GM21423 (cell line): ENCODE results near the gene CD81.

Source experiments
- ATAC-seq: cut with Tn5 transposase; IDR thresholded peaks from one replicate; pipeline ENCODE4 v1.9.1; 2021; ENCODE audit warnings: mild to moderate bottlenecking, moderate library complexity; ENCODE audit not compliant: unreplicated experiment

Gene CD81

GRCh38 chr11:2417856-2418692, 41.0 kb downstream of the CD81 start:
- ATAC-seq: no peak

GRCh38 chr11:2418693-2419360, 41.7 kb downstream of the CD81 start:
- ATAC-seq: no peak

- ATAC-seq: no peak
Measured at GRCh38 chr11:2419638-2420501, 42.8 kb downstream of the CD81 start.

- ATAC-seq: no peak
Measured at GRCh38 chr11:2420502-2421225, 43.6 kb downstream of the CD81 start.

- no peak for ATAC-seq
Measured at GRCh38 chr11:2421226-2421994, 44.3 kb downstream of the CD81 start.

GRCh38 chr11:2421996-2422395, 44.9 kb downstream of the CD81 start:
- no peak for ATAC-seq

- no peak for ATAC-seq
Measured at GRCh38 chr11:2422461-2423156, 45.5 kb downstream of the CD81 start.

- ATAC-seq: no peak
Measured at GRCh38 chr11:2423157-2424025, 46.3 kb downstream of the CD81 start.

- ATAC-seq: no peak
Measured at GRCh38 chr11:2424811-2425495, 47.8 kb downstream of the CD81 start.

- ATAC-seq: no peak
Measured at GRCh38 chr11:2425506-2425905, 48.4 kb downstream of the CD81 start.

- no peak for ATAC-seq
Measured at GRCh38 chr11:2426221-2426620, 49.1 kb downstream of the CD81 start.

- no peak for ATAC-seq
Measured at GRCh38 chr11:2426826-2427521, 49.9 kb downstream of the CD81 start.

- no peak for ATAC-seq
Measured at GRCh38 chr11:2427721-2428321, 50.7 kb downstream of the CD81 start.

GRCh38 chr11:2428322-2428795, 51.2 kb downstream of the CD81 start:
- no peak for ATAC-seq

- no peak for ATAC-seq
Measured at GRCh38 chr11:2431395-2431794, 54.3 kb downstream of the CD81 start.

- no peak for ATAC-seq
Measured at GRCh38 chr11:2432171-2432621, 55.1 kb downstream of the CD81 start.

- no peak for ATAC-seq
Measured at GRCh38 chr11:2432628-2433071, 55.5 kb downstream of the CD81 start.
